Fibroblast of skin of abdomen (primary cell): ENCODE measurements around the gene TOR1B.

ENCODE experiments used
- DNase-seq: peaks from one replicate; pipeline ENCODE4 v3.0.0-alpha.2; 2013

Gene TOR1B

DNA sequence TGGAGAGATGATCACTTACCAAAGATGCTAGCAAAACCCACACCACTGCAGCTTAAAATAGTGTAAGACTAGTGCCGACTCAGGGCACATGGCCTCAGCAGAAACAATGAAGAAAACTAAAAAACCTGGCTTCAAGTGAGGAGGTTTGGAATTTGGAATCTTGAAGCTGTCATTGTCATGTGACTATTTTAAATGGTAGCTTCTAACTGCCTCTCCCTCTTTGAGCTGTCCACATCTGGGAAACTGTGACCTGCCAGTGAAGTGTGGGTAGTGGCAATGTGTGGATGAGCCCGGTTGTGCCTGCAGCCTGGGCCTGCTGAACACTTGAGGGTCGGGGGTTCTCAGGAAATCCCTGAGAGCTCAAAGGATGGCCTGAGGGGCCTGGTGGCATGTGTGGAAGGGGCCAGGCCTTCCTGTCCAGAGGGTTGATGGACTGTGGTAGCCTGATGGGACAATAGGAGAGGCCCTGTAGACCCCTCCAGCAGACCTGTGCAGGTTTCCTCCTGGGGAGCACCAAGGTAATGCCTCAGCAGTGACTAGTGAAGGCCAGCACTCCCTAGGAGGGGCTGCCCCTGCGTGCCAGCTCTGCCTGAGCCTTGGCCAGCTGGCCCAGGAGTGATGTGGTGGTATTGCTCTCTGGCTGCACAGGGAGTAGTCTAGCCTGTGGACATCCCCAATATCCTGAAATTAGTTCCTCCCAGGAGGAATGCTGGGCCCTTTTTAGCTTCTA, 45.9 kb downstream of the TOR1B start:
- DNase-seq: no peak

DNA sequence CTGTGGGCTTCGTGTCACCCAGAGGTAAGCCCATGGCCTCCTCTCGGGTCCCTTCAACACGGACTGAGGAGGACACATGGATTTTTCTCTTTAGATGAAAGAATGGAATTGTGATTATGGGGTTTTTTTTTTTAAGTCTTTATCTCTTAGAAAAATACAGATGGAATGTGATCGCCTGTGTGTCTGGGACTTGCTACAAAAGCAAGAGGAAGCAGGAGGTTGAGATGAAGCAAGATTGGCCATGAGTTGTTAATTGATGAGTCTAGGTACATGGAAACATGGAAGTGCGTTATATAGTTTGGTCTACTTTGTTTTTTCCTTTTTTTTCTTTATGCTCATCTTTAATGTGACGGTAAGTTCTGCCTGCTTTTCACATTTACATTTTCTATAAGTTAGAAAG, 46.9 kb downstream of the TOR1B start:
- no peak for DNase-seq

DNA sequence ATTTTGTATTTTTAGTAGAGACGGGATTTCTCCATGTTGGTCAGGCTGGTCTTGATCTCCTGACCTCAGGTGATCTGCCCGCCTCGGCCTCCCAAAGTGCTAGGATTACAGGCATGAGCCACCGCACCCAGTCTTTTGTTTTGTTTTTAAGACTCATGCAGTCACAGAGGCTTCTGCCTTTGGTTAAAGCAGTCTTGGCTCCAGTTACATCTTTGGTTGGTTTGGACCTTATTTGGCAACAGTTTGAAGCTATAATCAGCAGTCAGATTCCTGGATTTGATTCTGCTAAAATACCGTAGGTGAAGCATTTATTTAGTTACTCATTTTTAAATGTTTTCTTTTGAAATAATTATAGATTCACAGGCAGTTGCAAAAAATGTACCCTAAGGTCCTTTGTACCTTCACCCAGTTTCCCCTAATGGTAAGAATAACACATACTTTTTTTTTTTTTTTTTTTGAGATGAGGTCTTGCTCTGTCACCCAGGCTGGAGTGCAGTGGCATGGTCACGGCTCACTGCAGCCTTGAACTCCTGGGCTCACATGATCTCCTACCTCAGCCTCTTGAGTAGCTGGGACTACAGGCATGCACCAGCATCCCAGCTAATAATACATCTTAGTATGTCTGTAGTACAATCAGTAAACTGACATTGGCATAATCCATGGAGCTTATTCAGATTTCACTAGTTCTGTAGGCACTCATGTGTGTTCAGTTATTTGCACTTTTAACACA, 48.0 kb downstream of the TOR1B start:
- no peak for DNase-seq

GRCh38 chr9:129851821-129852220, 48.8 kb downstream of the TOR1B start:
- no peak for DNase-seq

DNA sequence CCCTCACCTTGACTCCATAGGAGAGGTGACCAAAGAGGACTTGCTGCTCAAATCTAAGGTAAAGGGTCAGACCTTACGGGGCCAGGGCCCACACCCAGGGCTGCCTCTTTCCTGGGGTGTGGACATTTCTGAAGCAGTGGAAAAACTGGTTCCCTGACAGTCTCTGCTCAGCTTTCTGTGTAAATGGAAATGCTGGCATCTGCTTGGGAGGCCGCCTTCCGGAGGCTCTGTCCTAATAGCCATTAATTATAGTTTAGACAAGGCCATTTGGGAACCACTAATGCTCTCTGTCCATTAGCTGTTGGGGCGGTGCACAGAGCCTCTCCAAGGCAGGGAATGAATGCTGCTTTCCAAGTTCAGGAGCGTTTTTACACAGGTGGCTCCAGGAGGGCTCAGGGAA, 49.6 kb downstream of the TOR1B start:
- DNase-seq: no peak

DNA sequence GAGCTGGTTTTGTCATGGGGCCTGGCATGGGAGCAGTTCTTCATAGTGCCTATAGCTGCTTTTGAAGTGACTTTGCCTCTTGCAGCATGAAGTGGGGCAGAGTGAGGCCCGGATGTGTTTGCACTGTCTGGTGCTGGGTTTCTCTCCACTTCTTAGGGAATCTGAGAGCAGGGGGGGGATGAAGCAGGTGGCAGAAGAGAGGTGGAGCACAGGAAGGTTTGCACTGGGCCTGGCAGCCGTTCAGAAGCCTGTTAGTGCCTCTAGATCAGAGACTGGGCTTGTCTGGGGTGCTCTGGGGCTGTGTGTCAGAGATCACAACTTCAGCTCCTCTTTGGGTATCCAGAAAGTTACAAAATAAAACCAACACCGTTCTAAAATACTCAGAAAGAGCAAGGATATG, 50.6 kb downstream of the TOR1B start:
- DNase-seq: no peak

GRCh38 chr9:129854588-129855110, 51.7 kb downstream of the TOR1B start:
- DNase-seq: no peak

DNA sequence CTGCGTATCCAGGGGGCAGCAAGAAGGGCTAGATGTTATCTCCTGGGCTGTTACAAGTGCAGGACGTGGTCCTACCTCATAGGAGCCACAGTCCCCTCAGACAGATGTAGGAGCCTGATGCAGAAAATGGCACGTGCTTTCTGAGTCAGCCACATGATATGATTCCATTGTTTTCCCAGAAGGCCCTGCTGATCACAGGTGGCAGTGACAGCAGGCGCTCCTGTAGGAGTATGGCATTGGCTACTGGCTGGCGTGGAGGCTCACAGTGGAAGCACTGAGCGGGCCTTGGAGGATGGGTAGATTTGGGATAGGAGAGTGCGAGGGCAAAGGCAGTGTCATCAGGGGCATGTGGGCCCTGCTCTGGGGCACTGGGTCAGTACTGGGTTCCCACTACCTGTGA, 54.2 kb downstream of the TOR1B start:
- no peak for DNase-seq

GRCh38 chr9:129858167-129858962, 55.4 kb downstream of the TOR1B start:
- DNase-seq: no peak
